HepG2 (cell line): Measurements from ENCODE around the gene SPATS2. TPM values are rescaled to one million over a fixed set of nuclear protein-coding genes. Genes with fewer than 3 reads are reported as not detected.
A peak's percentile ranks its signal among the peaks of the same experiment; 100 is the strongest.

Experiments used
- AKAP8 ChIP-seq: sonication (generic); formaldehyde crosslinking; IDR thresholded peaks from 2 replicates; pipeline ENCODE4 v1.5.1; 2020; ENCODE audit warnings: mild to moderate bottlenecking, missing genetic modification reagents
- IRF2 ChIP-seq: IDR thresholded peaks from 2 replicates; pipeline ENCODE4 v1.6.1; 2018; ENCODE audit warnings: missing genetic modification reagents, missing compliant biosample characterization
- KDM2A ChIP-seq: sonication (generic); formaldehyde crosslinking; IDR thresholded peaks from 2 replicates; pipeline ENCODE4 v1.4.0; 2020; ENCODE audit warnings: low read depth, missing genetic modification reagents, borderline replicate concordance
- LCORL ChIP-seq, 2 experiments: fragments of 450-650 bp in 1 of 2; sonication (generic) in 1 of 2; formaldehyde crosslinking in 1 of 2; IDR thresholded peaks; 2 replicates each; pipeline versions ENCODE4 v1.5.0 to v1.6.1; 2017 to 2020; ENCODE audit warnings: antibody characterized with exemption in 1 of 2, missing genetic modification reagents in 1 of 2
- MED1 ChIP-seq: sonication (generic); formaldehyde crosslinking; IDR thresholded peaks from 2 replicates; pipeline ENCODE4 v1.4.0; 2020; ENCODE audit warnings: missing genetic modification reagents
- NAIF1 ChIP-seq: sonication (generic); formaldehyde crosslinking; IDR thresholded peaks from 2 replicates; pipeline ENCODE4 v1.5.0; 2020; ENCODE audit warnings: mild to moderate bottlenecking, missing genetic modification reagents, borderline replicate concordance
- RAD21 ChIP-seq: fragments of 450-650 bp; formaldehyde crosslinking; IDR thresholded peaks from 2 replicates; pipeline ENCODE4 v1.5.0; 2020; ENCODE audit warnings: mild to moderate bottlenecking
- TARDBP ChIP-seq: sonication (generic); formaldehyde crosslinking; IDR thresholded peaks from 2 replicates; pipeline ENCODE4 v1.8.0; 2022; ENCODE audit warnings: mild to moderate bottlenecking, missing genetic modification reagents
- ZNF383 ChIP-seq: sonication (generic); formaldehyde crosslinking; IDR thresholded peaks from 2 replicates; pipeline ENCODE4 v1.4.0; 2020; ENCODE audit warnings: missing genetic modification reagents, mild to moderate bottlenecking, borderline replicate concordance
- ZNF788 ChIP-seq: sonication (generic); formaldehyde crosslinking; IDR thresholded peaks from 2 replicates; pipeline ENCODE4 v1.5.0; 2020; ENCODE audit warnings: mild to moderate bottlenecking, missing genetic modification reagents, borderline replicate concordance
- polyA plus RNA-seq, 8 experiments: library from polyadenylated mRNA; depleted of rRNA in 3 of 8; stranded (reverse) in 7 of 8; unstranded in 1 of 8; fragments of >200 nt; fragmentation: Illumina TruSeq in 4 of 8; extraction: Trizol in 4 of 8; gene quantifications; 2 replicates each; pipeline versions ENCODE4 v1.2.1 to v1.2.3, GENCODE V29; 2011 to 2016; ENCODE audit warnings: low read depth in 4 of 8, missing spikeins in 1 of 8, mixed read lengths in 1 of 8; ENCODE audit not compliant: insufficient read depth in 1 of 8
- total RNA-seq, 5 experiments: library from RNA; depleted of rRNA; stranded (reverse); fragments of >200 nt; fragmentation: Illumina TruSeq; extraction: Trizol; gene quantifications; 2 replicates each; pipeline ENCODE4 v1.2.3, GENCODE V29; 2016; ENCODE audit warnings: low read depth in 1 of 5
- TF ChIP-seq, protein P1 (sequence below): IDR thresholded peaks from 2 replicates; pipeline ENCODE4 v1.6.1; 2016; ENCODE audit warnings: missing compliant biosample characterization, missing genetic modification reagents, borderline replicate concordance
- TF ChIP-seq, protein P2 (sequence below): sonication (generic); formaldehyde crosslinking; IDR thresholded peaks from 2 replicates; pipeline ENCODE4 v1.8.1; 2022; ENCODE audit warnings: low read depth, mild to moderate bottlenecking, missing genetic modification reagents
- TF ChIP-seq, protein P3 (sequence below): sonication (generic); formaldehyde crosslinking; IDR thresholded peaks from 2 replicates; pipeline ENCODE4 v1.4.0; 2020; ENCODE audit warnings: missing genetic modification reagents, borderline replicate concordance
- TF ChIP-seq, protein P4 (sequence below): sonication (generic); formaldehyde crosslinking; IDR thresholded peaks from 2 replicates; pipeline ENCODE4 v1.8.1; 2023; ENCODE audit warnings: mild to moderate bottlenecking, inconsistent platforms, moderate library complexity, missing genetic modification reagents, borderline replicate concordance

The SPATS2 gene
- total and polyA plus RNA-seq, 2 of the 13 experiments (the other 11 are each of a cell fraction or from before 2014, with no cell fraction given) = 19.3 to 28.1 TPM

DNA sequence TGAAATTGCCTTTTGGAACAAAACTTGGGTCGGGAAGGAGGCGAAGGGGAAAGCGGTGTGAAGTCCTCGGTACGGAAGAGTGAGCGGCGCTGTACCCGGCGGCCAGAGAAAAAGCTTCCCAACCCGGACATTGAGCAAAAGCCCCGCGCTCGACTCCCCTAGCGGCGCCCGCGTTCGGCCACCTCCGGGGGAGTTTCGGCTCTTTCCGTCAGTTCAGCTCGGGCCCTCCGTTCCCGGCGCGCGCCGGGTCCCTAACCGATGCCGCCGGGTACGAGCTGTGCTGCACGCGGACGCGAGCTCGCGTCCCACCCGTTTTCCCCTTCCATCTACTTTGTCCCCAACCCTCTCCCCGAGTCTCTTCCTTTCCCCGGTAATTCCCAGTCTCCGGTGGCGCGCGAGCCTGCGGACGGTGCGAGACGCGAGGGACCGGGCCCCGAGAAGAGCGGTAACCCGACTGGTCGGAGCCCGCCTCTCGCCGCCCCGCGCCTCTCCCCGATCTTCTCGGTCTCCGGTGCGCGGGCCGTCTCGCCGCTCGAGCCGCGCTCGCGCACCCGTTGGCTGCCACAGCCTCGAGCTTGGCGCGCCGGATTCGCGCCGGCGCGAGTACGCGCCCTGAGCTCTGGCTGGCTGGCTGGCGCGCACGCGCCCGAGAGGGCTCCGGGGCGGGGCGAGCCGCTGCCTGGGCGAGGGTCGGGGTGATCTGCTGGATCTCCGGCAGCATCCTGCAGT is 446 bp upstream of the SPATS2 start (continued):
- TF ChIP-seq NAIF1 (no peak), AKAP8 (CRISPR knock-in tag) (no peak; the same call in 1 of the 2 replicates), RAD21 (CRISPR knock-in tag) (peak; percentile 55; the same call in 1 of the 2 replicates), ZNF788 (peak; percentile 58; the same call in 1 of the 2 replicates), TARDBP (CRISPR knock-in tag) (0 out of 2 replicates have a peak, but pooled peaks have one; percentile 17), KDM2A (peak; percentile 53; the same call in 1 of the 2 replicates), MED1 (CRISPR knock-in tag) (0 out of 2 replicates have a peak, but pooled peaks have one; percentile 13), IRF2 (no peak; the same call in 1 of the 2 replicates), ZNF383 (CRISPR knock-in tag) (no peak), LCORL (IDR thresholded peaks at IDR 0.05) (no peak), LCORL (CRISPR knock-in tag; IDR thresholded peaks at IDR 0.05) (peak; percentile 50)
- TF ChIP-seq, protein P1, sequence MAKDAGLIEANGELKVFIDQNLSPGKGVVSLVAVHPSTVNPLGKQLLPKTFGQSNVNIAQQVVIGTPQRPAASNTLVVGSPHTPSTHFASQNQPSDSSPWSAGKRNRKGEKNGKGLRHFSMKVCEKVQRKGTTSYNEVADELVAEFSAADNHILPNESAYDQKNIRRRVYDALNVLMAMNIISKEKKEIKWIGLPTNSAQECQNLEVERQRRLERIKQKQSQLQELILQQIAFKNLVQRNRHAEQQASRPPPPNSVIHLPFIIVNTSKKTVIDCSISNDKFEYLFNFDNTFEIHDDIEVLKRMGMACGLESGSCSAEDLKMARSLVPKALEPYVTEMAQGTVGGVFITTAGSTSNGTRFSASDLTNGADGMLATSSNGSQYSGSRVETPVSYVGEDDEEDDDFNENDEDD (CRISPR knock-in tag) = peak; percentile 80; the same call in 1 of the 2 replicates
- TF ChIP-seq, protein P2, sequence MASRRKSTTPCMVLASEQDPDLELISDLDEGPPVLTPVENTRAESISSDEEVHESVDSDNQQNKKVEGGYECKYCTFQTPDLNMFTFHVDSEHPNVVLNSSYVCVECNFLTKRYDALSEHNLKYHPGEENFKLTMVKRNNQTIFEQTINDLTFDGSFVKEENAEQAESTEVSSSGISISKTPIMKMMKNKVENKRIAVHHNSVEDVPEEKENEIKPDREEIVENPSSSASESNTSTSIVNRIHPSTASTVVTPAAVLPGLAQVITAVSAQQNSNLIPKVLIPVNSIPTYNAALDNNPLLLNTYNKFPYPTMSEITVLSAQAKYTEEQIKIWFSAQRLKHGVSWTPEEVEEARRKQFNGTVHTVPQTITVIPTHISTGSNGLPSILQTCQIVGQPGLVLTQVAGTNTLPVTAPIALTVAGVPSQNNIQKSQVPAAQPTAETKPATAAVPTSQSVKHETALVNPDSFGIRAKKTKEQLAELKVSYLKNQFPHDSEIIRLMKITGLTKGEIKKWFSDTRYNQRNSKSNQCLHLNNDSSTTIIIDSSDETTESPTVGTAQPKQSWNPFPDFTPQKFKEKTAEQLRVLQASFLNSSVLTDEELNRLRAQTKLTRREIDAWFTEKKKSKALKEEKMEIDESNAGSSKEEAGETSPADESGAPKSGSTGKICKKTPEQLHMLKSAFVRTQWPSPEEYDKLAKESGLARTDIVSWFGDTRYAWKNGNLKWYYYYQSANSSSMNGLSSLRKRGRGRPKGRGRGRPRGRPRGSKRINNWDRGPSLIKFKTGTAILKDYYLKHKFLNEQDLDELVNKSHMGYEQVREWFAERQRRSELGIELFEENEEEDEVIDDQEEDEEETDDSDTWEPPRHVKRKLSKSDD (CRISPR knock-in tag) = peak; percentile 44; the same call in 1 of the 2 replicates
- TF ChIP-seq, protein P3, sequence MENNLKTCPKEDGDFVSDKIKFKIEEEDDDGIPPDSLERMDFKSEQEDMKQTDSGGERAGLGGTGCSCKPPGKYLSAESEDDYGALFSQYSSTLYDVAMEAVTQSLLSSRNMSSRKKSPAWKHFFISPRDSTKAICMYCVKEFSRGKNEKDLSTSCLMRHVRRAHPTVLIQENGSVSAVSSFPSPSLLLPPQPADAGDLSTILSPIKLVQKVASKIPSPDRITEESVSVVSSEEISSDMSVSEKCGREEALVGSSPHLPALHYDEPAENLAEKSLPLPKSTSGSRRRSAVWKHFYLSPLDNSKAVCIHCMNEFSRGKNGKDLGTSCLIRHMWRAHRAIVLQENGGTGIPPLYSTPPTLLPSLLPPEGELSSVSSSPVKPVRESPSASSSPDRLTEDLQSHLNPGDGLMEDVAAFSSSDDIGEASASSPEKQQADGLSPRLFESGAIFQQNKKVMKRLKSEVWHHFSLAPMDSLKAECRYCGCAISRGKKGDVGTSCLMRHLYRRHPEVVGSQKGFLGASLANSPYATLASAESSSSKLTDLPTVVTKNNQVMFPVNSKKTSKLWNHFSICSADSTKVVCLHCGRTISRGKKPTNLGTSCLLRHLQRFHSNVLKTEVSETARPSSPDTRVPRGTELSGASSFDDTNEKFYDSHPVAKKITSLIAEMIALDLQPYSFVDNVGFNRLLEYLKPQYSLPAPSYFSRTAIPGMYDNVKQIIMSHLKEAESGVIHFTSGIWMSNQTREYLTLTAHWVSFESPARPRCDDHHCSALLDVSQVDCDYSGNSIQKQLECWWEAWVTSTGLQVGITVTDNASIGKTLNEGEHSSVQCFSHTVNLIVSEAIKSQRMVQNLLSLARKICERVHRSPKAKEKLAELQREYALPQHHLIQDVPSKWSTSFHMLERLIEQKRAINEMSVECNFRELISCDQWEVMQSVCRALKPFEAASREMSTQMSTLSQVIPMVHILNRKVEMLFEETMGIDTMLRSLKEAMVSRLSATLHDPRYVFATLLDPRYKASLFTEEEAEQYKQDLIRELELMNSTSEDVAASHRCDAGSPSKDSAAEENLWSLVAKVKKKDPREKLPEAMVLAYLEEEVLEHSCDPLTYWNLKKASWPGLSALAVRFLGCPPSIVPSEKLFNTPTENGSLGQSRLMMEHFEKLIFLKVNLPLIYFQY (CRISPR knock-in tag) = 0 out of 2 replicates have a peak, but pooled peaks have one; percentile 5
- TF ChIP-seq, protein P4, sequence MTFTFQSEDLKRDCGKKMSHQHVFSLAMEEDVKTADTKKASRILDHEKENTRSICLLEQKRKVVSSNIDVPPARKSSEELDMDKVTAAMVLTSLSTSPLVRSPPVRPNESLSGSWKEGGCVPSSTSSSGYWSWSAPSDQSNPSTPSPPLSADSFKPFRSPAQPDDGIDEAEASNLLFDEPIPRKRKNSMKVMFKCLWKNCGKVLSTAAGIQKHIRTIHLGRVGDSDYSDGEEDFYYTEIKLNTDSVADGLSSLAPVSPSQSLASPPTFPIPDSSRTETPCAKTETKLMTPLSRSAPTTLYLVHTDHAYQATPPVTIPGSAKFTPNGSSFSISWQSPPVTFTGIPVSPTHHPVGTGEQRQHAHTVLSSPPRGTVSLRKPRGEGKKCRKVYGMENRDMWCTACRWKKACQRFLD (CRISPR knock-in tag) = 0 out of 2 replicates have a peak, but pooled peaks have one; percentile 66
